Renal pelvis (tissue), 12 donors: ENCODE measurements around the gene FECH. TPM values are rescaled to one million over a fixed set of nuclear protein-coding genes. Genes with fewer than 3 reads are reported as not detected.
"Not testable (repeated sequence)": the region's sequence is repeated elsewhere in the genome, so short reads cannot be mapped to it uniquely, and the experiment has no call there.

ENCODE experiments used
- DNase-seq: peaks from one replicate; pipeline ENCODE4 v3.0.0-alpha.2; 2013
- long read RNA-seq, 16 experiments: transcript quantifications; one replicate each; lab custom pipeline, GENCODE V29; 2026
- polyA plus RNA-seq, 3 donors: library from polyadenylated mRNA; unstranded; fragments of 120-200 nt; gene quantifications; one replicate each; pipeline ENCODE4 v1.2.1, GENCODE V29; 2013; ENCODE audit not compliant: insufficient read length in 3 of 3

The FECH gene, protein sequence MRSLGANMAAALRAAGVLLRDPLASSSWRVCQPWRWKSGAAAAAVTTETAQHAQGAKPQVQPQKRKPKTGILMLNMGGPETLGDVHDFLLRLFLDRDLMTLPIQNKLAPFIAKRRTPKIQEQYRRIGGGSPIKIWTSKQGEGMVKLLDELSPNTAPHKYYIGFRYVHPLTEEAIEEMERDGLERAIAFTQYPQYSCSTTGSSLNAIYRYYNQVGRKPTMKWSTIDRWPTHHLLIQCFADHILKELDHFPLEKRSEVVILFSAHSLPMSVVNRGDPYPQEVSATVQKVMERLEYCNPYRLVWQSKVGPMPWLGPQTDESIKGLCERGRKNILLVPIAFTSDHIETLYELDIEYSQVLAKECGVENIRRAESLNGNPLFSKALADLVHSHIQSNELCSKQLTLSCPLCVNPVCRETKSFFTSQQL
- polyA plus RNA-seq = 10 to 100 TPM; 31.6 to 43.6 (median 39.0) TPM
- long read RNA-seq, donor 1, transcript FECH-201 (11 exons, 3,853 nt) = major isoform, 11 of 12 reads
- long read RNA-seq, donor 1, partial matches to known transcripts = 0 of 12 reads
- long read RNA-seq, donor 1, other reads (novel, unspliced or antisense) = 0 of 12 reads
- long read RNA-seq, donor 2, transcript FECH-201 (11 exons, 3,853 nt) = major isoform, 7 of 162 reads
- long read RNA-seq, donor 2, partial matches to known transcripts = 154 of 162 reads
- long read RNA-seq, donor 2, other reads (novel, unspliced or antisense) = 0 of 162 reads
- long read RNA-seq, donor 3, transcript FECH-201 (11 exons, 3,853 nt) = major isoform, 9 of 9 reads
- long read RNA-seq, donor 3, partial matches to known transcripts = 0 of 9 reads
- long read RNA-seq, donor 3, other reads (novel, unspliced or antisense) = 0 of 9 reads
- long read RNA-seq, donor 4, transcript FECH-201 (11 exons, 3,853 nt) = major isoform, 5 of 5 reads
- long read RNA-seq, donor 4, partial matches to known transcripts = 0 of 5 reads
- long read RNA-seq, donor 4, other reads (novel, unspliced or antisense) = 0 of 5 reads
- long read RNA-seq, donor 5, transcript FECH-201 (11 exons, 3,853 nt) = major isoform, 5 of 5 reads
- long read RNA-seq, donor 5, partial matches to known transcripts = 0 of 5 reads
- long read RNA-seq, donor 5, other reads (novel, unspliced or antisense) = 0 of 5 reads
- long read RNA-seq, donor 6, transcript FECH-201 (11 exons, 3,853 nt) = major isoform, 12 of 13 reads
- long read RNA-seq, donor 6, partial matches to known transcripts = 0 of 13 reads
- long read RNA-seq, donor 6, other reads (novel, unspliced or antisense) = 0 of 13 reads
- long read RNA-seq, donor 7, transcript FECH-201 (11 exons, 3,853 nt) = major isoform, 8 of 9 reads
- long read RNA-seq, donor 7, partial matches to known transcripts = 0 of 9 reads
- long read RNA-seq, donor 7, other reads (novel, unspliced or antisense) = 0 of 9 reads
- long read RNA-seq, donor 8, transcript FECH-201 (11 exons, 3,853 nt) = major isoform, 7 of 9 reads
- long read RNA-seq, donor 8, partial matches to known transcripts = 0 of 9 reads
- long read RNA-seq, donor 8, other reads (novel, unspliced or antisense) = 0 of 9 reads
- long read RNA-seq, donor 9, transcript FECH-201 (11 exons, 3,853 nt) = major isoform, 13 of 14 reads
- long read RNA-seq, donor 9, partial matches to known transcripts = 0 of 14 reads
- long read RNA-seq, donor 9, other reads (novel, unspliced or antisense) = 0 of 14 reads
- long read RNA-seq, donor 10, transcript FECH-201 (11 exons, 3,853 nt) = major isoform, 6 of 7 reads
- long read RNA-seq, donor 10, partial matches to known transcripts = 0 of 7 reads
- long read RNA-seq, donor 10, other reads (novel, unspliced or antisense) = 0 of 7 reads
- long read RNA-seq, donor 11, partial matches to known transcripts = 0 of 3 reads
- long read RNA-seq, donor 11, other reads (novel, unspliced or antisense) = 0 of 3 reads
- long read RNA-seq, donor 12, transcript FECH-201 (11 exons, 3,853 nt) = major isoform, 17 of 28 reads
- long read RNA-seq, donor 12, partial matches to known transcripts = 6 of 28 reads
- long read RNA-seq, donor 12, other reads (novel, unspliced or antisense) = 0 of 28 reads
- long read RNA-seq, donor 13, partial matches to known transcripts = 0 of 7 reads
- long read RNA-seq, donor 13, other reads (novel, unspliced or antisense) = 0 of 7 reads
- long read RNA-seq, donor 14 = 0 reads
- long read RNA-seq, donor 15 = 0 reads
- long read RNA-seq, donor 16, transcript FECH-201 (11 exons, 3,853 nt) = major isoform, 15 of 17 reads
- long read RNA-seq, donor 16, partial matches to known transcripts = 0 of 17 reads
- long read RNA-seq, donor 16, other reads (novel, unspliced or antisense) = 0 of 17 reads

DNA sequence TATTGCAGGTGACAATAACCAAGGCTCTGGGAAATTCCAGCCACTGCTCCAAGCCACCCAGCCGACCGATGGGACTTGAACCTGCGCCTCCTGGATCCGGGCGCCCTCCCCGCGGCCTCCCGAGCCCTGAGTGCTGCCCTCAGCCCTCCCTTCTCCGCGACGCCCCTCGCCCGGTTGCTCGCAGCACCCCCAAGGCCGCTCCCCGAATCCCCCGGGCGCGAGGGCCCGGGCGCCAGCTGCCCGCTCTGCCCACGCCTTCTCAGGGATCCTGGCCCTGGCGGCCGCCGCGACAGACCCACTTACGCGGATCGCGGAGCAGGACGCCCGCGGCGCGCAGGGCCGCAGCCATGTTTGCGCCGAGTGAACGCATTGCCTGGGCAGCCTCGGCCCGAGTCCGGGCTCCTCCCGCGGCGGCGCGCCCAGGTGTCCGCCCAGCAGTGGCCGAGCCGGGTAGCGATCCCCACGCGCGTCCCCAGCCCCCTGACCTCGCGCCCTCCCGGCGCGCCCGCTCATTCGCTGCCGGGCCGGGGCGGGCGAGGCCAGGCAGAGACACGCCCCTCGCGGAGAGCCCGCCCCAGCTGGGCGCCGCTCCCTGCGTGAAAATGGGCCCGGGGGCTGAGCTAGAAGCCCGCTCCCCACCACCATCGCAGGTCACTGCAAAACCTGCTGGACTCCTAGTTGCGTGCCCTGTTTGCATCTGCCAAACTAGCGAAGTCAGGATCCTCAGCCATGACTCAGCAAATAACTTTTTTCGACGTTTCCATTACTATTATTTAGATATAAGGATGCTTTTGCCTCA lies at the start of gene FECH:
Gene FECH (minus strand): TSS at position 452 of the 799 bp plus-strand sequence. CDS start 82 bp downstream, at position 370.
- DNase-seq = peak; percentile 52

DNA sequence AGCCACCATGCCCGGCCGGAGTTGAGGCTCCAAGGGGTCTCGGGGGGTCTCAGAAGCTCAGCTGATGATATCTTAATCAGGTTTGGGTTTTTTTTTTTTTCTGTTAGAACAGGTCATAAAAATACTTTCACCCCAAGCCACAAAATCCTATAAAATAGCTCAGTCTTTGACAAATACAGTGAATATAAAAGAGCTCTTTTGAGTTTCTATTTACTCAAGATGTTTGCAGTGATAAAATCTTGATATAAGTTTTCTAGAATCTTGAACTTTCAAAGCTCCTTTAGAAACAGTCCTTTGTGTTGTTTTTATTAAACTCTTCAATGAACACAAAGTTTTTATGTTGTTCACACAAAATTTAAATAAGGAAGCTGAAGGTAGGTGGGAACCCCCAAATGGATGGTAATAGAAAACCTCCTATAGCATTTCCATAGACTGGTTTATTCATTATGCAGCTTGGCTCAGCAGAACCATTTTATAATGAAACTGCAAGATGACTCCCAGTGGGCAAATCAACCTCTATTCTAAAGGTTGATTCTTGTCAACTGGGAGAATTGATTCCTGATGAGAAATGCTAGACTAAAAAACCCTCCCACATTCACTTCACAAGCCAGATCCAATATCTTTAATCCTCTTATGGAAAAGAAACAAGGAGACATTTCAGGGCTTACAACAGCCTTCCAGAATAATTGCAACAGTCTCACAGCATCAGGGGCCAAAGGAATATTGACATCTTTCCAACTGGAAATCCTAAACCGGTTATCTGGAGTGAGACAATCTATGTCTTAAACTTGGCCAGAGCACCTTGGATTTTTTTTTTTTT lies 48.7 kb upstream of the FECH start:
- DNase-seq = no peak

DNA sequence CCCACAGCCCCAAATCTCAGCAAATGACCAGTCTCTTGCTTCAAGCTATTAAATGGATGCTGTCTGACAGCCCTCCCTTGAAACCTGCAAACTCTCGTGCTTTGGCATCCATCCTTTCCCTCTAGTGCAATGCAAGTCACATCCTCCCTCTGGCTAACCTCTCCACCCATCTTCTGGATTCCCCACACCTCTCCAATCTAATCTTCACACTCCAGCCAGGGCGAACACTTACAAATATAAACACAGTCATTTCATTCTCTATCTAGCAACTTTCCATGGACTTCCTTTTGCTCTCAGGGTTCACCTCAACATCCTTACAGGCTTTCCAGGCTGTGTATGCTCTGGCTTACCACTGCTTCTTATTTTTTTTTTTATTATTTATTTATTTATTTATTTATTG lies 45.2 kb upstream of the FECH start:
- DNase-seq = no peak

DNA sequence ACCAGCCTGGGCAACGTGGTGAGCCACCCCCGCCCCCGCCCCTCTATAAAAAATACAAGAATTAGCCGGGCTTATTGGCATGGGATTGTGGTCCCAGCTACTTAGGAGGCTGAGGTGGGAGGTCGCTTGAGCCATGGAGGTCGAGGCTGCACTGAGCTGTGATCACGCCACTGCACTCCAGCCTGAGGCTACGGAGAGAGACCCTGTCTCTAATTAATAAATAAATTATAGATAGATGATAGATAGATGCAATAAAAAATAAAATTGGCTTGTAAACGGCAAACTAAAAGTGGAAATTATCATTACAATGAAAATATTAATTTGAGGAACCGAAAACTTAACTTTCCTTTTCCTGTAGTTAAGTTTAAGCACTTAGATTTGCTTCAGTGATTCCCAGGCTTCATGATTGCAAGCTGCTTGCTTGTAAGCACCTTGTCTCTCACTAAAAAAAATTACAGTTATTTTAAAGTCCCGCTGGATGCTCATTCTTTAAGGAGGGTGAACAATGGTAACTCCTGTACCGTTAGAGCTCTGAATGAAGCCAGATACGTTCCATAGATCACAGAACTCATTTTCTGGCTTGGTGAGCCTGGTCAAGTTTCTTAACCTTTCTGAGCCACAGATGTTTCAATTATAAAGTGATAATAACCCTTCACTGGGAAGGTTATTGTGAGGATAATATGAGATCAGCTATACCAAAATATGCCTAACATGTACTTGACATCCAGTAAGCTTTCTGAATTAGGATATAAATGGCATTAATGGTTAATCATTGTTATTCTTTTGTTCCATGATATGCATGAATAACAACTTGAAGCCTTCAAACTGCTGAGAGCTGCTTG lies 44.5 kb upstream of the FECH start:
- DNase-seq = no peak

DNA sequence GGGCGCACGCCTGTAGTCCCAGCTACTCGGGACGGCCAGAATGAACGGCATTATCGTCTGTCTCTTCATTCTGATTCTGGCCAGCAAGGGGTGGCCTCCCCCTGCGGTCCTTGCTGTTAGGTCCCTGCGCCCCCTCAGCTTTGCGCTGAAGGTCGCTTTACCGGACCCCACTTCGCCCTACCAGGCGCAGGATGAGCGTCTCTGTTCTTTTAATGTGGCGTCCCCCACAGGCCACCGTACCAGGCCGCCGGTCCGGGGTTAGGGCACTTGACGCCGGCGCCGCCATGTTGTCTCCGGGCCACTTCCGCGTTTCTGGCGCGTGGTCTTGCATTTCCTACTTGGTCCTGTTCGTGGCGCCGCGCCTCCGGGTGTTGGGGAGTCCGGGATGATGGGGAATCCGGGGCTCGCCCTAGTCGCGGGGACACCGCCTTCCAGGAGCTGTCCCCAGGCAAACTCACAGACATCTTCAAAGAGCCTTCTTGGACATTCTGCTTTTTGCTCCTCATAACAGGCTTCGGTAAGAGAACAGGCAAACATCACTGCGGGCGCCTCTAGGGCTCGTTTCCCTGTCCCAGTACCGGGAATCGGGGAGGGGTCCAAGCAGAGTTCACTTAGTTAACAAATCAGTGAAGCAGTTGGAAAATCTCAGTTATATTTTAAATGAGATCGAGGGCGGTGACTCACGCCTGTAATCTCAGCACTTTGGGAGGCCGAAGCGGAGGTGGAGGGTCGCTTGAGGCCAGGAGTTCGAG lies 43.7 kb upstream of the FECH start:
- peak; percentile 95 for DNase-seq

DNA sequence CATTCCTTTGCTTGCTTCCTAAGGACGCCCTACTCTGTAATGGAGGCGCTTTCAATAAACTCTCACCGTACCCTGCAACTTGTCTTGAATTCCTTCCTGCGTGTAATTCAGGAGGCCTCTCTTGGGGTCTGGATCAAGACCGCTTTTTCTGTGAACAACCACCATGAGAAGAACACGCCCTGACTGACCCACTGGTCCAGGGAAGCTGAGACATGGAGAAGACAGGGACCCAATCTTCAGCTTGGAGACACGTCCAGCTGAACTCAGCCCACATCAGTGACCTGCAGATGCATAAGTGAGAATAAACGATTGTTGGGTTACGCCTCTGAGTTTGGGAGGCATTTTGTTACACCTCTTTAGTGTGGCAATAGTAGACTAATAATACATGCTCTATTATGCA lies 42.9 kb upstream of the FECH start:
- no peak for DNase-seq

DNA sequence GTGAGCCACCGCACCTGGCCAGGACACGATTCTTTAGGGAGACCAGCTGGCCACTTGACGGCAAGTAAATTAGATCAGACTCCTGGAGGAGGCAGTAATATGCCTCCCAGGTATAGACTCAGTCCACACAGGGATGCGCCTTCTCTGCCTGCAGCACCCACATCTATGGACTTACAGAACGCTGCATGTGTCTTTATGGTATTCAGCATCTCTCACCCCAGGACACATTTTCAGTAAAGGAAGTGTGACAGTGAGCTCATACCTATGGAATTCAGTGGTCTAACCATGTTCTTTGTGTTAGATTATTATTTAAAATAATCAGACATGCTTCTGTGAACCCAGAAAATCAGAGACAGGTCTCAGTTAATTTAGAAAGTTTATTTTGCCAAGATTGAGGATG lies 41.0 kb upstream of the FECH start:
- no peak for DNase-seq

DNA sequence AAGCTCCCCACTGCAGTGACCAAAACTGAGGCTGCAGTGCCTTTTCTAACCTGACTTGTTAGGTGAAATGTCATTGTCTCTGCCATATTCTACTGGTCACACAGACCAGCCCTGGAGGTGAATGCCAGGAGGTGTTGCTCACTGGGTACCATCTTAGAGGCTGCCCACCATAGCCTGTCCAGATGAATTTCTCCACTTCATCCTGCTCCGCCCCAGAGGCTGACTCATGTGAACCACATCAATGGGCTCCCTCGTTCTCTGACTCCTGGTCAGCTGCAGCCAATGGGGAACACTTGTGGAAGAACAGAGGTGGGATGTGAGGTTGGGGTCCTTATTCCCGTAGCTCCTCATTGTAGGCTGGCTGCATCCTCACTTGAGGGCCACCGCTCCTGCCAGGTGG lies 38.5 kb upstream of the FECH start:
- no peak for DNase-seq

DNA sequence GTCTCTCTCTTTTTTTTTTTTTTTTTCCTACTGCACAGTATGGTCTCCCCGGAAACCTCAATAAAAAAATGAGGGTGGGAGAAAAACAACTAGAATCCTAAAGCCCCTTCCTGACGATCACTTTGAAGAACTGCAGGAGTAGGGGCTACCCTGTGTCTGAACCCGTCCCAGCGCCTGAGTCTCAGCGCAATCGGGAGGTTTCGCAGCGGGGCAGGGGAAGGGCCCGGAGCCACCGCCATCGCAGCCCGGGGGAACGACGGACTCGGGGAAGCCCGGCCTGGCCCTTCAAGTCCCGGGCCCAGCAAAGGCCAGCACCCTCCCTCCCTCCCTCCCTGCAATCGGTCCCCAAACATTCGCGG lies 34.7 kb upstream of the FECH start:
- DNase-seq = no peak

DNA sequence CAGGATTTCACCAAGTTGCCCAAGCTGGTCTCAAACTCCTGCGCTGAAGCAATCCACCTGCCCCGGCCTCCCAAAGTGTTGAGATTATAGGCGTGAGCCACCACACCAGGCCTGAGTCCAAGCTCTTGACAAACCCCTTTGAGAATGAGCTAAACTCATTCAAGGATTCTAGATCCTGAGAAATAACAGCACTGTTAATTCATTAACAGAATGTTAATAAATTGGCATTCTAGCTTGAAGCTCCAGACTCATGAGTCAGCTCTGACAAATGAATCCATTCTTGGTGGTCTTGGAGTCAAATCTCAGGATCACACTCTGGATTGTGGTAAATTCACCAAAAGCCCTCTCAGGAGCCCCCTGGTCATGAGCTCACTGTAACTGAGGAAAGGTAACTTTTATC lies 33.4 kb upstream of the FECH start:
- DNase-seq = no peak

DNA sequence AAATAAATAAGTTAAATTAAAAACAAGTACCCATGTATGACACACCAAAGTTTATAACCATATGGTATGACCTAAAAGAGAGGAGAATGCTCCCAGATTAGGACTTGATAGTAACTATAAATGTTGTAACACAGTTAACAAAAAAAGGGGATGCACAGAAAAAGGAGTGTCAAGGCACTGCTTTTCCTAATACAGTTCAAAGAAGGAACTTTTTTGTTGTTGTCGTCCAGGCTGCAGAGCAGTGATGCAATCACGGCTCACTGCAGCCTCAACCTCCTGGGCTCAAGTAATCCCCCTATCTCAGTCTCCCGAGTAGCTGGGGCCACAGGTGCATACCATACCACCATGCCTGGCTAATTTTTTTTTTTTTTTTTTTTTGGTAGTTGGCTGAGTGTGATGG lies 32.4 kb upstream of the FECH start:
- no peak for DNase-seq

DNA sequence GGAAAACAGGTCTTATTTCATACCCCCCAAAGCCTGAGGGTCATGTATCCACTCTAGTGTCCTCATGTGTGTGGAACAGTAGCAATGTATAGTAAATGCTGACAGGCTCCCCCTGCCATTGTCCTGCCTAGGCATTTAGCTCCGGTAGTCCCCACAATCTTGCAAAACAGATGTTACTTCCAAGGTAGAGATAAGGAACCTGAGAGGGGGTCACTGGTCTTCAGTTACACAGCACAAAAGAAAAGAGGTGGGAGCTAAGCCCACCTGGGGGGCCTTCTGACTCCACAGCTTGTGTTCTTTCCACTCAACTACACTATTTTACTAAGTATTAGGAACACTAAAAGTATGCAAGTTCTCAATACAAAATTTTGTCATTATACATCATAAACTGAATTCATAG lies 17.4 kb upstream of the FECH start:
- no peak for DNase-seq

DNA sequence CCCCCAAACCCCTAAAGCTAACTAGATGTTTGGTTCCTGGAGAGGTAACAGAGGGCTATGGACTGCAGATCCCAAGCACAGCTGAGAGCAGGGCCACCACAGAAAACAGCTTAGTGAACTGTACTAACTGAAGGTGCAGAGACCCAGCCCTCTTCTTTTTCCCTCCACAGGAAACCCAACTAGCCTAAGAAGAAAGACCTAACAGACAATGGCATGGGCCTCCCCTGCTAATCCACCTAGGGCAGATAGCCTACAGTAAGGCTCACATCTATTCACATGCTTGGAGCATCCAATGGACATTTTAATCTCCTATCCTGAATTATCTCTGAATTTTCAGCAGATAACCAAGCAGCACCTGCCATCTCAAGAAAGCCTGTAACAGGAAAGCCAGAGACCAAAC lies 8.8 kb upstream of the FECH start:
- DNase-seq = no peak

DNA sequence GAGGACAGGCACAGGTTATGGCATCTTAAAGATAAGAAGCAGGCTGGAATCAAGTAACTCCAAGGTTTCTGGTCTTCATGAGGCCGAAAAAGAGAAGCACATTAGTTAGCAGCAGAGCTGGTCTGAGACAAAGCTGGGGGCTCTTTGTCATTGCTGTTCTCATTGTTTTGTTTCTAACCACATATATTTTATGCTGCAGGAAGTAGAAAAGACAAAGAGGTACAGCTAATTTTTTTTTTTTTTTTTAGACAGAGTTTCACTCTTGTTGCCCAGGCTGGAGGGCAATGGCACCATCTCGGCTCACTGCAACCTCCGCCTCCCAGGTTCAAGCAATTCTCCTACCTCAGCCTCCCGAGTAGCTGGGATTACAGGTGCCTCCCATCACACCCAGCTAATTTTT lies 6.2 kb upstream of the FECH start:
- DNase-seq = not testable (repeated sequence)

DNA sequence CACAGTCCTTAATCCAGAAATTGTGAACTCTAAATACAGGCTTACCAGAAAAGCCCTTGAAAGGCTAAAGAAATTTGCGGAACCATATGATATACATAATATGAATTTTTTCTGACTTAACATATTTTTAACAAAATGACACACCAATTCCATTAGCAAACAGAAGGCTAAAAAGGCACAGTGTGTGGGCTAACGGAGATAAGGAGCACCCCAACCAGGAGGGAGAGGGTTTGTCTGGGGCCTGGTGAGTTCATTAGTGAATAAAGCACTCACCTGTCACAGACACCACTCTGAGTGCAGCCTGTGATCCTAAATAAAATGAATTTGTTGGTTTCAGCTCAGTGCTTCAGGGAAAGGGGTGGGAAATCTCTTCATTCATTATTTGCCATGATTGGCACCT lies 2.7 kb upstream of the FECH start:
- DNase-seq = no peak

DNA sequence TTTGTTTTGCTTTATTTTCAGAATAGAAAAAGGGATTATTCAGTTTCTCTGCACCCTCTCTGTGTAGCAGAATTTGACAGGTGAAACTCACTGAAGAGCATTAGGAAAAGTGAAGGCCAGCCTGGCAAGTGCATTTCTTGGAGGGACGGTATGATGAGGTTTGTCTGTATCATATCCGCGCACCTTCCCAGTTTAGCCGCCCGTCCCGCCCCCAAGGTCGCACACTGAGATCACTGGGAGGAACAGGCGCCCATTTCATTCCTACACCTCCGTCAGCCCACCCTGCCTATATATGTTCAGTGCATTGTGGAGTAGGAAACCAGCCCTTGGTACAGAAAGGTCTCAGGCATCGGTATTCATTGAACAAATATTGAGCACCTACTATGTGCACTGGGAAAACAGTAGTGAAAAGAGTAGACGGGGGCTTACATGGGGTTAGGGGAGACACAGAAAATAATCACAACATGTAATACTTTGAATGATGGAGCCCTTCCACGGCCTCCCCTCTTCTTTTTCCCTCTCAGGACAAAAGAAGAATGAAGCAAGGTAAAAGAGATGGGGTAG lies 678 bp upstream of the FECH start:
- DNase-seq = no peak
